H1 (cell line): Measurements from ENCODE around the gene MAFG. TPM values are rescaled to one million over a fixed set of nuclear protein-coding genes. Genes with fewer than 3 reads are reported as not detected.
A peak's percentile ranks its signal among the peaks of the same experiment; 100 is the strongest.

Source experiments
- CTCF ChIA-PET: fragments of 300-600 bp; sonication (Branson Sonifier 250); formaldehyde crosslinking; loops from one replicate; lab custom pipeline; 2021; ENCODE audit not compliant: partially characterized antibody; lab: Charles Lee
- POLR2A ChIA-PET: fragments of 300-600 bp; sonication (Branson Sonifier 250); formaldehyde crosslinking; loops from one replicate; lab custom pipeline; 2021; ENCODE audit warnings: inconsistent platforms; ENCODE audit not compliant: partially characterized antibody; lab: Charles Lee
- DNase-seq, 2 experiments: peaks; one replicate each; pipeline versions ENCODE4 v3.0.0 to v3.0.0-alpha.2; 2010 to 2022; ENCODE audit warnings: low spot score in 2 of 2, low read depth in 1 of 2, mixed read lengths in 1 of 2
- FAIRE-seq: peaks from 2 replicates; lab custom pipeline; 2011; peaks lifted over from hg19 to GRCh38; lab: Jason Lieb, UNC
- H2AFZ ChIP-seq: 2 replicates; pipeline ENCODE4 v1.8.1; 2012; ENCODE audit warnings: low read length, inconsistent platforms
- H2AK5ac ChIP-seq: 2 replicates; pipeline ENCODE4 v1.6.1; 2013; ENCODE audit warnings: low read depth, low read length
- H2BK120ac ChIP-seq: replicated peaks from 2 replicates; pipeline ENCODE3; 2013; ENCODE audit warnings: low read depth, low read length, inconsistent platforms
- H2BK12ac ChIP-seq: 2 replicates; pipeline ENCODE4 v1.6.1; 2013; ENCODE audit warnings: low read depth, low read length
- H2BK15ac ChIP-seq: 2 replicates; pipeline ENCODE4 v1.6.1; 2013; ENCODE audit warnings: low read length
- H2BK20ac ChIP-seq: 2 replicates; pipeline ENCODE4 v1.6.1; 2013; ENCODE audit warnings: low read length
- H2BK5ac ChIP-seq: 2 replicates; pipeline ENCODE4 v1.6.1; 2013; ENCODE audit warnings: low read depth, low read length
- H3K14ac ChIP-seq: 2 replicates; pipeline ENCODE4 v1.6.1; 2013; ENCODE audit warnings: inconsistent platforms; ENCODE audit not compliant: insufficient read length
- H3K18ac ChIP-seq: 2 replicates; pipeline ENCODE4 v1.6.1; 2013; ENCODE audit warnings: low read length; ENCODE audit errors: extremely low read depth
- H3K23ac ChIP-seq: 2 replicates; pipeline ENCODE4 v1.6.1; 2013; ENCODE audit warnings: inconsistent platforms; ENCODE audit not compliant: insufficient read length
- H3K23me2 ChIP-seq: 2 replicates; pipeline ENCODE4 v1.6.1; 2013; ENCODE audit warnings: low read depth, low read length
- H3K27ac ChIP-seq: 2 replicates; pipeline ENCODE4 v1.6.1; 2011; ENCODE audit warnings: low read depth, low read length, inconsistent platforms
- H3K27me3 ChIP-seq, 4 experiments: replicated peaks in 1 of 4; 1 replicate in 1 of 4; 2 replicates in 3 of 4; pipeline versions ENCODE4 v1.6.1 to v1.8.1; 2011 to 2013; ENCODE audit warnings: low read length in 3 of 4, mild to moderate bottlenecking in 3 of 4, inconsistent platforms in 2 of 4, mixed read lengths in 2 of 4, moderate library complexity in 1 of 4; ENCODE audit not compliant: control insufficient read depth in 3 of 4, insufficient read depth in 3 of 4; ENCODE audit errors: extremely low read depth in 1 of 4
- H3K36me3 ChIP-seq, 4 experiments: 2 replicates each; pipeline versions ENCODE4 v1.6.1 to v1.8.1; 2011 to 2013; ENCODE audit warnings: mild to moderate bottlenecking in 4 of 4, low read length in 3 of 4, moderate library complexity in 2 of 4, control low read depth in 1 of 4, inconsistent platforms in 1 of 4; ENCODE audit not compliant: insufficient read depth in 4 of 4, control insufficient read depth in 2 of 4
- H3K4ac ChIP-seq: replicated peaks from 2 replicates; pipeline ENCODE3; 2013; ENCODE audit warnings: low read length, low read depth, mixed read lengths, inconsistent platforms; ENCODE audit not compliant: insufficient read length
- H3K4me1 ChIP-seq, 4 experiments: replicated peaks in 1 of 4; 1 replicate in 1 of 4; 2 replicates in 3 of 4; pipeline versions ENCODE4 v1.6.1 to v1.8.1; 2011 to 2013; ENCODE audit warnings: low read length in 3 of 4, inconsistent platforms in 2 of 4, mixed read lengths in 1 of 4; ENCODE audit not compliant: insufficient read depth in 4 of 4, control insufficient read depth in 3 of 4
- H3K4me2 ChIP-seq, 2 experiments: 2 replicates each; pipeline versions ENCODE4 v1.6.1 to v1.8.1; 2011 to 2013; ENCODE audit warnings: low read depth in 2 of 2, low read length in 2 of 2, control low read depth in 1 of 2, inconsistent platforms in 1 of 2, mild to moderate bottlenecking in 1 of 2; ENCODE audit not compliant: insufficient read depth in 1 of 2
- H3K4me3 ChIP-seq, 4 experiments: fragments of 200-600, 300-600 bp in 1 of 4; sonication (generic), shearing (Covaris generic), sonication (Bioruptor Twin) in 1 of 4; 2 replicates each; pipeline versions ENCODE4 v1.5.1 to v1.8.1; 2011 to 2016; ENCODE audit warnings: low read length in 4 of 4, low read depth in 3 of 4, control low read depth in 2 of 4, inconsistent platforms in 2 of 4, mild to moderate bottlenecking in 2 of 4, mixed read lengths in 1 of 4, moderate library complexity in 1 of 4; ENCODE audit not compliant: insufficient read depth in 2 of 4; ENCODE audit errors: extremely low read depth in 1 of 4
- H3K56ac ChIP-seq: replicated peaks from 2 replicates; pipeline ENCODE3; 2013; ENCODE audit warnings: low read depth, mild to moderate bottlenecking, mixed read lengths, low read length, inconsistent platforms; ENCODE audit not compliant: insufficient read length
- H3K79me1 ChIP-seq: 2 replicates; pipeline ENCODE4 v1.6.1; 2013; ENCODE audit warnings: low read depth, low read length, control low read depth
- H3K79me2 ChIP-seq, 2 experiments: 2 replicates each; pipeline versions ENCODE4 v1.6.1 to v1.8.1; 2012 to 2013; ENCODE audit warnings: low read length in 2 of 2, mild to moderate bottlenecking in 2 of 2, inconsistent platforms in 1 of 2; ENCODE audit not compliant: insufficient read depth in 2 of 2, control insufficient read depth in 1 of 2
- H3K9ac ChIP-seq, 4 experiments: replicated peaks in 1 of 4; 1 replicate in 1 of 4; 2 replicates in 3 of 4; pipeline versions ENCODE4 v1.6.1 to v1.8.1; 2011 to 2013; ENCODE audit warnings: low read depth in 3 of 4, low read length in 3 of 4, control low read depth in 2 of 4, mild to moderate bottlenecking in 2 of 4, moderate library complexity in 2 of 4, inconsistent platforms in 1 of 4; ENCODE audit errors: extremely low read depth in 1 of 4
- H3K9me3 ChIP-seq, 2 experiments: 2 replicates each; pipeline versions ENCODE4 v1.6.1 to v1.8.1; 2012 to 2013; ENCODE audit warnings: mild to moderate bottlenecking in 2 of 2, moderate library complexity in 2 of 2, control low read depth in 1 of 2, inconsistent platforms in 1 of 2, low read depth in 1 of 2, low read length in 1 of 2, mixed read lengths in 1 of 2; ENCODE audit not compliant: insufficient read depth in 2 of 2
- H4K20me1 ChIP-seq, 2 experiments: replicated peaks in 1 of 2; 2 replicates each; pipeline versions ENCODE3 to v1.8.1; 2011 to 2013; ENCODE audit warnings: inconsistent platforms in 2 of 2, low read length in 2 of 2, mild to moderate bottlenecking in 1 of 2; ENCODE audit not compliant: insufficient read depth in 2 of 2, control insufficient read depth in 1 of 2
- H4K5ac ChIP-seq: 2 replicates; pipeline ENCODE4 v1.6.1; 2013; ENCODE audit warnings: low read length, low read depth, mixed read lengths, inconsistent platforms; ENCODE audit not compliant: insufficient read length
- H4K8ac ChIP-seq: 2 replicates; pipeline ENCODE4 v1.8.0; 2013; ENCODE audit warnings: mild to moderate bottlenecking, moderate library complexity, low read length, inconsistent platforms; ENCODE audit not compliant: insufficient read depth; ENCODE audit errors: extremely low read depth
- H4K91ac ChIP-seq: replicated peaks from 2 replicates; pipeline ENCODE3; 2013; ENCODE audit warnings: low read length, mixed read lengths, inconsistent platforms; ENCODE audit not compliant: insufficient read length
- BRCA1 ChIP-seq: IDR thresholded peaks from 2 replicates; pipeline ENCODE4 v1.6.1; 2012; ENCODE audit warnings: low read depth, low read length, improper control_type of control experiment
- CBX8 ChIP-seq: fragments of 300-800, 300-1000 bp; sonication (generic); IDR thresholded peaks from 2 replicates; pipeline ENCODE4 v1.7.1; 2016; ENCODE audit warnings: low read depth, low read length, borderline replicate concordance
- CTBP2 ChIP-seq: IDR thresholded peaks from 2 replicates; pipeline ENCODE4 v1.7.0; 2011; ENCODE audit warnings: borderline replicate concordance, mild to moderate bottlenecking, moderate library complexity, mixed read lengths, low read length; ENCODE audit not compliant: insufficient read depth, insufficient read length
- GTF2F1 ChIP-seq: IDR thresholded peaks from 2 replicates; pipeline ENCODE4 v1.6.1; 2012; ENCODE audit warnings: low read depth, low read length, improper control_type of control experiment, borderline replicate concordance
- KDM4A ChIP-seq: IDR thresholded peaks from one replicate; pipeline ENCODE4 v1.7.1; 2012; ENCODE audit warnings: low read depth, mild to moderate bottlenecking, moderate library complexity, low read length, inconsistent platforms; ENCODE audit not compliant: severe bottlenecking
- NRF1 ChIP-seq: IDR thresholded peaks from 2 replicates; pipeline ENCODE4 v1.6.1; 2011; ENCODE audit warnings: mild to moderate bottlenecking, low read depth, low read length, improper control_type of control experiment
- POLR2A ChIP-seq, 2 experiments: IDR thresholded peaks; 1 replicate in 1 of 2; 2 replicates in 1 of 2; pipeline ENCODE4 v1.6.1; 2011; ENCODE audit warnings: low read depth in 2 of 2, low read length in 2 of 2, mild to moderate bottlenecking in 2 of 2; ENCODE audit errors: control extremely low read depth in 1 of 2
- POLR2AphosphoS5 ChIP-seq: IDR thresholded peaks from 2 replicates; pipeline ENCODE4 v1.6.1; 2011; ENCODE audit warnings: low read depth, low read length
- SIN3A ChIP-seq, 2 experiments: IDR thresholded peaks in 1 of 2; conservative IDR thresholded peaks in 1 of 2; 2 replicates each; pipeline ENCODE4 v1.6.1; 2011 to 2012; ENCODE audit warnings: low read length in 2 of 2, improper control_type of control experiment in 1 of 2, low read depth in 1 of 2, mild to moderate bottlenecking in 1 of 2
- SIX5 ChIP-seq: IDR thresholded peaks from 2 replicates; pipeline ENCODE4 v1.6.1; 2011; ENCODE audit warnings: mild to moderate bottlenecking, low read depth, low read length
- SUZ12 ChIP-seq: fragments of 200-600 bp; sonication (generic); IDR thresholded peaks from 2 replicates; pipeline ENCODE4 v1.6.1; 2012; ENCODE audit warnings: mild to moderate bottlenecking, inconsistent platforms, low read length, moderate library complexity, mixed read lengths
- ZNF274 ChIP-seq: IDR thresholded peaks from 2 replicates; pipeline ENCODE4 v1.7.0; 2012; ENCODE audit warnings: low read length, borderline replicate concordance; ENCODE audit errors: extremely low read depth
- WGBS, 2 experiments: shearing (Covaris generic) in 1 of 2; methylation state at CpG; one replicate each; pipeline versions ENCODE4 v1.1.6 to v1.1.7; 2013 to 2015; ENCODE audit warnings: low lambda C conversion rate in 2 of 2, mixed read lengths in 2 of 2, inconsistent platforms in 1 of 2, low coverage in 1 of 2, missing lambda C conversion rate in 1 of 2; ENCODE audit not compliant: insufficient replicate concordance in 2 of 2, insufficient coverage in 1 of 2, insufficient read length in 1 of 2; ENCODE audit errors: extremely low coverage in 1 of 2, missing lambda C conversion rate in 1 of 2; 5-methylcytosine and 5-hydroxymethylcytosine counted together
- polyA plus RNA-seq, 7 experiments: library from polyadenylated mRNA; depleted of rRNA in 3 of 7; stranded (reverse) in 5 of 7; unstranded in 2 of 7; fragments of >200 nt in 5 of 7; fragments of 200-250 nt in 2 of 7; gene quantifications; 1 replicate in 5 of 7; 2 replicates in 1 of 7; 4 replicates in 1 of 7; pipeline versions ENCODE4 v1.2.1 to v1.2.3, GENCODE V29; 2011 to 2013; ENCODE audit warnings: missing spikeins in 2 of 7, mixed read lengths in 2 of 7
- total RNA-seq: library from RNA; stranded (reverse); fragmentation: NEBNext Ultra II Directional; extraction: Animal tissue kit (Norgen Biotek cat#: 25700); gene quantifications from 2 replicates; pipeline ENCODE4 v1.2.1, GENCODE V29; 2021
- TF ChIP-seq, protein P1 (sequence below): IDR thresholded peaks from 2 replicates; pipeline ENCODE4 v1.6.1; 2012; ENCODE audit warnings: inconsistent platforms

MAFG gene
- total and polyA plus RNA-seq, 2 of the 8 experiments (the other 6 are each of a cell fraction or from before 2014, with no cell fraction given): 25.5 to 26.9 TPM

DNA sequence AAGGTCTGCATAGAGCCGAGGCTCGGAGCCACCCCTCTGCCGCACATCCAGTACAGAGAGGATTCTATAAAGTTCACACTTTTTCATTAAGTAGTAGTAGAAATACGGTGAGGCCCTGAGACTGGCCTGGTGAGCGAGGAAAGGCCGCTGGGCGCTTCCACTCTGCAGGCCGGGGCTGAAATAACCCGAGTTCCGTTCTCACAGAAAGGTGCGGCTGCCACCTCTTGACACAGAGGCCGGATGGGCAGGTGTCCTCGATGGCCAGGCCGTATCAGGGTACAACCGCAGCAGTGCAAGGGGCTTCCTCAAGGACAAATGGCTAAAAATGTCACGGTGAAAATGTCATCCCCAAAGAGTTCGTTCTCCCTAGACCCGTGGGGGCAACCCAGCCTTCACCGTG lies 15.6 kb downstream of the MAFG start:
- Histone ChIP-seq H4K91ac (no peak overlapping the region), H3K79me2 (peaks cover 0 to 4% of the 10 kb centered on the region in 2 experiments; a peak in 2 of 4 replicates), H4K5ac (no peak overlapping the region), H2BK5ac (0 out of 2 replicates have a peak overlapping the region, but pooled peaks have one; percentile 18), H3K4me2 (peak overlapping the region; percentile 40 to 43; a peak in 2 of 4 replicates), H3K27me3 (peaks cover 0 to 4% (median 2%) of the 10 kb centered on the region in 4 experiments; a peak in 2 of 7 replicates), H3K4me1 (peaks cover 0 to 13% (median 7%) of the 10 kb centered on the region in 4 experiments; a peak in 6 of 7 replicates), H2BK15ac (no peak overlapping the region), H2BK120ac (no peak overlapping the region), H3K9ac (no peak overlapping the region), H3K23ac (no peak overlapping the region), H3K27ac (no peak overlapping the region), H4K20me1 (peaks cover 4 to 48% of the 10 kb centered on the region in 2 experiments), H3K4ac (peak overlapping the region; percentile 72), H3K79me1 (peaks cover 2% of the 10 kb centered on the region), H3K23me2 (peaks cover 6% of the 10 kb centered on the region; the same call in 1 of the 2 replicates), H3K9me3 (no peaks in the 10 kb centered on the region), H3K56ac (no peak overlapping the region), H3K4me3 (peak overlapping the region in 2 of 4 experiments; percentile 7 to 55; a peak in 4 of 8 replicates), H3K18ac (no peak overlapping the region), H2AFZ (no peak overlapping the region), H3K14ac (no peak overlapping the region), H4K8ac (no peak overlapping the region), H3K36me3 (peaks cover 8 to 25% (median 19%) of the 10 kb centered on the region in 4 experiments), H2BK20ac (no peak overlapping the region), H2BK12ac (0 out of 2 replicates have a peak overlapping the region, but pooled peaks have one; percentile 9), H2AK5ac (no peak overlapping the region)
- no peak for FAIRE-seq
- ChIA-PET POLR2A (interaction anchor here (0.5 to 8.7 kb wide), 9 partner anchors 9 to 145 kb away, joined by 3 to 135 read pairs (median 4); partner anchors contain the start of genes MAFG and NPB), CTCF (interaction anchor here (0.9 to 2.5 kb wide), 4 partner anchors 14 to 294 kb away, joined by 3 to 8 read pairs (median 6); partner anchors contain the start of gene NOTUM)
- DNase-seq: no peak
- 91% methylated on average over 19 of the region's 19 CpGs; no CpG with 5 or more reads in 1 of the 2 experiments for WGBS, 2 experiments
- no peak for TF ChIP-seq SIX5
- TF ChIP-seq NRF1: no peak
- no peak for TF ChIP-seq SIN3A (conservative IDR thresholded peaks at IDR 0.05 in 1 of 2, IDR thresholded peaks at IDR 0.05 in 1 of 2; ENCODE audit: low read depth in 1 of 2, low read length in 2 of 2)
- TF ChIP-seq BRCA1: no peak
- no peak for TF ChIP-seq SUZ12
- TF ChIP-seq CBX8: no peak
- TF ChIP-seq CTBP2: no peak
- TF ChIP-seq POLR2AphosphoS5: no peak
- no peak for TF ChIP-seq KDM4A
- TF ChIP-seq POLR2A (IDR thresholded peaks at IDR 0.05; ENCODE audit: control extremely low read depth in 1 of 2, low read depth in 2 of 2, low read length in 2 of 2): no peak
- no peak for TF ChIP-seq ZNF274
- TF ChIP-seq, protein P1, sequence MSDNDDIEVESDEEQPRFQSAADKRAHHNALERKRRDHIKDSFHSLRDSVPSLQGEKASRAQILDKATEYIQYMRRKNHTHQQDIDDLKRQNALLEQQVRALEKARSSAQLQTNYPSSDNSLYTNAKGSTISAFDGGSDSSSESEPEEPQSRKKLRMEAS: no peak
- no peak for TF ChIP-seq GTF2F1
